Gastroesophageal sphincter (tissue), 3 donors: ENCODE measurements around the gene PCDHGA7.

Source experiments
- CTCF ChIP-seq, 4 experiments: fragments of 200-600 bp in 2 of 4; fragments of 450-650 bp in 2 of 4; sonication (generic) in 1 of 4; IDR thresholded peaks; one replicate each; pipeline ENCODE4 v1.5.1; 2017 to 2019; ENCODE audit warnings: antibody characterized with exemption in 4 of 4, mild to moderate bottlenecking in 2 of 4, moderate library complexity in 2 of 4
- EP300 ChIP-seq: sonication (generic); formaldehyde crosslinking; IDR thresholded peaks from one replicate; pipeline ENCODE4 v1.6.1; 2017; ENCODE audit warnings: antibody characterized with exemption, mild to moderate bottlenecking
- POLR2A ChIP-seq, 2 donors: fragments of 450-650 bp; IDR thresholded peaks; one replicate each; pipeline ENCODE4 v1.6.1; 2017; ENCODE audit warnings: antibody characterized with exemption in 2 of 2, mild to moderate bottlenecking in 2 of 2, moderate library complexity in 1 of 2
- POLR2AphosphoS5 ChIP-seq: sonication (generic); formaldehyde crosslinking; IDR thresholded peaks from one replicate; pipeline ENCODE4 v1.6.1; 2017; ENCODE audit warnings: antibody characterized with exemption

GRCh38 chr5:141389153-141390042 lies 6.9 kb downstream of the PCDHGA7 start:
- TF ChIP-seq POLR2AphosphoS5 (no peak), POLR2A (IDR thresholded peaks at IDR 0.05) (no peak), CTCF (IDR thresholded peaks at IDR 0.05) (no peak), EP300 (no peak)
